HEK293T (cell line): ENCODE results near the gene NPC1L1.

Experiments
- CTCF ChIA-PET: fragments of 350-600 bp; formaldehyde crosslinking; extraction: SDS; loops from one replicate; lab custom pipeline; 2021; ENCODE audit warnings: antibody characterized with exemption, inconsistent platforms; lab: Yijun Ruan, JAX
- POLR2A ChIA-PET: fragments of 350-600 bp; formaldehyde crosslinking; extraction: SDS; loops from one replicate; lab custom pipeline; 2020; ENCODE audit warnings: antibody characterized with exemption, inconsistent platforms; lab: Yijun Ruan, JAX
- DNase-seq: peaks from one replicate; pipeline ENCODE4 v3.0.0; 2012; ENCODE audit warnings: mixed read lengths; ENCODE audit errors: extremely low spot score
- ARNT ChIP-seq: fragments of 450-650 bp; IDR thresholded peaks from 2 replicates; pipeline ENCODE4 v1.6.1; 2017; ENCODE audit warnings: mild to moderate bottlenecking
- BHLHE40 ChIP-seq: fragments of 450-650 bp; IDR thresholded peaks from 2 replicates; pipeline ENCODE4 v1.6.1; 2016; ENCODE audit warnings: mild to moderate bottlenecking, moderate library complexity, borderline replicate concordance
- CTBP1 ChIP-seq: fragments of 450-650 bp; IDR thresholded peaks from 2 replicates; pipeline ENCODE4 v1.6.1; 2016; ENCODE audit warnings: borderline replicate concordance
- ELF4 ChIP-seq: fragments of 450-650 bp; IDR thresholded peaks from 2 replicates; pipeline ENCODE4 v1.6.1; 2017; ENCODE audit warnings: antibody characterized with exemption
- FOXA1 ChIP-seq: fragments of 450-650 bp; IDR thresholded peaks from 2 replicates; pipeline ENCODE4 v1.6.1; 2016; ENCODE audit warnings: mild to moderate bottlenecking
- FOXK2 ChIP-seq: fragments of 450-650 bp; IDR thresholded peaks from 2 replicates; pipeline ENCODE4 v1.6.1; 2016; ENCODE audit warnings: mild to moderate bottlenecking
- FOXM1 ChIP-seq: fragments of 450-650 bp; IDR thresholded peaks from 2 replicates; pipeline ENCODE4 v1.6.1; 2017; ENCODE audit warnings: mild to moderate bottlenecking, borderline replicate concordance
- HDGF ChIP-seq: fragments of 450-650 bp; IDR thresholded peaks from 2 replicates; pipeline ENCODE4 v1.6.1; 2017; ENCODE audit warnings: antibody characterized with exemption, borderline replicate concordance
- L3MBTL2 ChIP-seq: fragments of 450-650 bp; conservative IDR thresholded peaks from 2 replicates; pipeline ENCODE4 v1.6.1; 2016; ENCODE audit warnings: mild to moderate bottlenecking
- LEF1 ChIP-seq: fragments of 450-650 bp; IDR thresholded peaks from 2 replicates; pipeline ENCODE4 v1.6.1; 2017; ENCODE audit warnings: mild to moderate bottlenecking, borderline replicate concordance
- NFRKB ChIP-seq: fragments of 450-650 bp; IDR thresholded peaks from 2 replicates; pipeline ENCODE4 v1.6.1; 2016; ENCODE audit warnings: mild to moderate bottlenecking, moderate library complexity
- SP1 ChIP-seq: fragments of 450-650 bp; IDR thresholded peaks from 2 replicates; pipeline ENCODE4 v1.6.1; 2017
- SUZ12 ChIP-seq: fragments of 450-650 bp; IDR thresholded peaks from 2 replicates; pipeline ENCODE4 v1.6.1; 2016; ENCODE audit warnings: mild to moderate bottlenecking
- TARDBP ChIP-seq: fragments of 450-650 bp; IDR thresholded peaks from 2 replicates; pipeline ENCODE4 v1.6.1; 2016
- ZNF384 ChIP-seq: fragments of 450-650 bp; IDR thresholded peaks from 2 replicates; pipeline ENCODE4 v1.6.1; 2016
- TF ChIP-seq, protein P1 (sequence below): fragments of 450-650 bp; IDR thresholded peaks from 2 replicates; pipeline ENCODE4 v1.6.1; 2016

NPC1L1 gene

DNA sequence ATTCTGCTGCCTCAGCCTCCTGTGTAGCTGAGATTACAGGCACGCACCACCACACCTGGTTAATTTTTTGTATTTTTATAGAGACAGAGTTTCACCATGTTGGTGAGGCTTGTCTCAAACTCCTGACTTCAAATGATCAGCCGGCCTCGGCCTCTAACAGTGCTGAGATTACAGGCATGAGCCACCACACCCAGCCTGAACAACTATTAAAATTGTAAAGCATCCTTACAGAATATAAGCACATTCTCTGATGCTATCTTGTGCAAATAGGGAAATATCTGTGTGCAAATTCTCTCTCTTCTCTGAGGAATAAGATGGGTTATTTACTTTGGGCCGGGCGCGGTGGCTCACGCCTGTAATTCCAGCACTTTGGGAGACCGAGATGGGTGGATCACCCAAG is 63.2 kb downstream of the NPC1L1 start:
- POLR2A ChIA-PET, result no interaction called here
- DNase-seq, result no peak
- TF ChIP-seq FOXM1, result no peak
- CTCF ChIA-PET, result interaction anchor here (0.6 kb wide), 1 partner anchor 12 kb away, joined by 3 read pairs; the partner anchor contains the start of gene NUDCD3

DNA sequence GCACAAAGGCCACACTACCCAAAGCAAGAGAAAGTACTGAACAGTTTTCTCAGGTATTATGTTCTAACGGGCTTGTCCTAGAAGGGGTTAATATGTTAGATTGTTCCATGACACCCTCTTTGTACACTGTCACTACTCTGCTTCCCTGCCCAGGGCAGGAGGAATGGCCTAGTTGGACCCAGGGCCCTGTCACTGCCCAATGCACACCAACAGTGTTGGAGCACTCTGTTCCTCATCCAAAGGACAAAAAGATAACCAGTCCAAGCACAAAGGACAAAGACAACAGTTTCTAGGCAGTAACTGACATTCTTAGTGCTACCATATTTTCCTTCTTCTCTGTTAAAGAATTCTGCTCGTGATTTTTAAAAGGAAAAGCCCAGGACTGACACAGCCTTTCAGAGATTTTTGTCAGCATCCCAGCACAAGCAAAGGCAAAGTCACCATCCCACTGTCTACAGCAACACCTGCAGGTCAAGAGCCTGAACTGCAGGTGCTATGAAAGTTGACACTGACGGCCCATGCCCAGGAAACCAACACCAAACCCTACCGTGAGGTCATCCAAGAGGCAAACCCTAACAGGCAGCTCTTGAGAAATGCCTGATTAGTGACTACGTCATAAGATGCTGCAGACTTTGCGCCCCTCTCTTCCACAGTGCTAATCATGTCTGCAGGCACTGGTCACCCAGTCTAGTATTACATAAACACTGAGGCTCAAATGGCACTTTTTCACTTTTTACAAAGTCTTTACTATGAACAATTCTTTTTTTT is 63.9 kb downstream of the NPC1L1 start:
- POLR2A ChIA-PET, result no interaction called here
- TF ChIP-seq, protein P1, sequence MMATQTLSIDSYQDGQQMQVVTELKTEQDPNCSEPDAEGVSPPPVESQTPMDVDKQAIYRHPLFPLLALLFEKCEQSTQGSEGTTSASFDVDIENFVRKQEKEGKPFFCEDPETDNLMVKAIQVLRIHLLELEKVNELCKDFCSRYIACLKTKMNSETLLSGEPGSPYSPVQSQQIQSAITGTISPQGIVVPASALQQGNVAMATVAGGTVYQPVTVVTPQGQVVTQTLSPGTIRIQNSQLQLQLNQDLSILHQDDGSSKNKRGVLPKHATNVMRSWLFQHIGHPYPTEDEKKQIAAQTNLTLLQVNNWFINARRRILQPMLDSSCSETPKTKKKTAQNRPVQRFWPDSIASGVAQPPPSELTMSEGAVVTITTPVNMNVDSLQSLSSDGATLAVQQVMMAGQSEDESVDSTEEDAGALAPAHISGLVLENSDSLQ, result peak; percentile 16; the same call in 1 of the 2 replicates
- no peak for TF ChIP-seq TARDBP
- DNase-seq, result peak; percentile 83
- CTCF ChIA-PET, result interaction anchor here (0.6 kb wide), 2 partner anchors 13 to 471 kb away, joined by 3 read pairs; partner anchors contain the start of gene NUDCD3

DNA sequence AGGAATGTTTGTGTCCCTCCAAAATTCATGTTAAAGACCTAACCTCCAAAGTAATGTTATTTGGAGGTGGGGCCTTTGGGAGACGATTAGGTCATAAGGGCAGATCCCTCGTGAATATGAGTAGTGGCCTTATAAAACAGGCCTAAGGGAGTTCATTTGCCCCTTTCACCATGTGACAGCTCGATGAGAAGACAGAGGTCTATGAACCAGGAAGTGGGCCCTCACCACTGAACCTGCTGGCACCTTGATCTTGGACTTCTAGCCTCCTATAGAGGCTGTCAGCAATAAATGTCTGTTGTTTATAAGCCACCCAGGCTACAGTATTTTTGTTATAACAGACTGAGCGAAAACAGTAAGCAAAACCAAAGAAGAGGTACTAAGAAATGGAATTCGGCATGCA is 64.8 kb downstream of the NPC1L1 start:
- CTCF ChIA-PET, result no interaction called here
- no peak for DNase-seq
- TF ChIP-seq TARDBP, result no peak
- TF ChIP-seq LEF1, result no peak
- no peak for TF ChIP-seq CTBP1
- TF ChIP-seq SP1, result no peak
- no peak for TF ChIP-seq ELF4
- no peak for TF ChIP-seq ARNT
- TF ChIP-seq L3MBTL2, result no peak
- TF ChIP-seq, protein P1, result no peak
- TF ChIP-seq NFRKB, result no peak
- TF ChIP-seq HDGF, result no peak
- TF ChIP-seq FOXM1, result no peak
- TF ChIP-seq ZNF384, result no peak
- TF ChIP-seq FOXA1, result no peak
- POLR2A ChIA-PET, result no interaction called here

DNA sequence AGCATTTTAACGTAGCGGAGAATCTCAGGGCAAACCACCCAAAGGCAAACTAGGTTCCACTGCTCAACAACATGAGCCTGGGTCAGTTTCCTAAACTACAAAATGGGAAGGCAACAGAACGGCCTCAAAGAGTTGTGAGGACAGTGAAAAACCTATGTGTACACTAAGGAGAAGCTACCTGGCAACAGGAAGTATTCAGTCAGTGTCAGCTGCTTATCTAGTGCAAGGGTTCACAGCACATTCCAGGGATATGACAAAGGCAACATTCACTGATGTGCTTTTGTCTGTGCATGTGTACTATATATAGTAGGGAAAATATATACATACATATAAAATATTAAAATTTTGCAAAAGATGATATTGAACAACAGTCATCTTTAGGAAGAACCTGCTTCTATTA is 67.8 kb downstream of the NPC1L1 start:
- POLR2A ChIA-PET, result no interaction called here
- CTCF ChIA-PET, result no interaction called here
- DNase-seq, result no peak
- TF ChIP-seq SUZ12, result no peak
- no peak for TF ChIP-seq NFRKB

DNA sequence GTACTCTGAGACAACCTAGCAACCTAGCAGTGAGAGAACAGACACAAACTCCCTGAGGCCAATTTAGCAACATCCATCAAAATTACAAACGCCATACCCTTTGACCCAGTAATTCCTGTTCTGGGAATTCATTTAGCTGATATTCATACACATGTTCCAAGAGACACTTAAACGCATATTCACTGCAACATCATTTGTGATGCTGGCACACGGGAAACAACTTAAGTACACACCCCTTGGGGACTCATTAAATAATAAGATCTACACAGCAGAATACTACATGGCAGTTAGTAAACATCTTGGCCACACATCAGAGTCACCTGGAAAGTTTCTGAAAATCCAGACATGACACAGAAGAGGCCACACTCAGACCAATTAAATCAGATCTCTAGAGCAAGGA is 68.3 kb downstream of the NPC1L1 start:
- DNase-seq, result no peak
- ChIA-PET POLR2A (no interaction called here), CTCF (no interaction called here)
- TF ChIP-seq ARNT (no peak), ZNF384 (no peak), FOXM1 (no peak), FOXK2 (no peak), L3MBTL2 (no peak), TARDBP (no peak), BHLHE40 (no peak), HDGF (no peak), SP1 (no peak), ELF4 (no peak), NFRKB (no peak), SUZ12 (no peak), CTBP1 (no peak), FOXA1 (no peak), LEF1 (no peak)
- TF ChIP-seq, protein P1, result no peak

DNA sequence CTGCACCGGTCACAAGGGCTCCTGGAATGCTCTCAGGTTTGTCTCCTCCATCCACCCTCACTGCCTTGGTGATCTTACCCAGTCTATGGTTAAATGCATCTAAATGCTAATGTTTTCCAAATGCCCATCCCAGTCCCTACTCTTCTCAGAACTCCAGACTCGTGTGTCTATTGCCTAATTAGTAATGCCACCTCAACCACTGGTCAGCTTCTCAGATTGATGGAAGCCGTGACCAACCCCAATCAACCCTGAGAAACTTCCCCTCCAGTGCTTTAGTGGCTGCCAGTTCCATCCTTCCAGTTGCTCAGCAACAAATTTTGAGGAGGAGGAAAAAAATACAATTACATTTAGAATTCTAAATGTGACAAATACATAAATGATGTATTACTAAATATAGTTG is 69.3 kb downstream of the NPC1L1 start:
- no peak for DNase-seq
- CTCF ChIA-PET, result no interaction called here
- POLR2A ChIA-PET, result no interaction called here
- TF ChIP-seq, protein P1, result peak; percentile 36; the same call in 1 of the 2 replicates
- TF ChIP-seq FOXM1, result no peak

DNA sequence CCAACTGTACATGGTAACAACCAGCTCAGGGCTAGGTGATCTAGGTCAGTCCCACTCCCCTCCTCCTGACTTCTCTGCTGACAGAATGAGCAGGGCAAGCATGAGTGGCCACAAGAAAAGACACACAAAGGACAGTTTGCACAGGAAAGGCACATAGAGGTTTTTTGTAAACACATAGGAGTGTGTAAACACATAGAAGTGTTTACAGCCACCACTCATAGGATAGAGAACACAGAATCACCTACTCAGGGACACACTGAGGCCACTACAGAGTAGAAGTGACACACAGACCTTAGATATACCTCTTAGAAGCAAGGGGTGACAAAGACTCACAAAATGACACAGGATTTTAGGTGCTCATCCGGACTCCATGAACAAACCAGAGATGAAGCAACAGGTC is 69.7 kb downstream of the NPC1L1 start:
- ChIA-PET POLR2A (no interaction called here), CTCF (no interaction called here)
- TF ChIP-seq CTBP1 (no peak), TARDBP (no peak), FOXA1 (no peak), LEF1 (no peak), L3MBTL2 (no peak), ZNF384 (no peak)
- TF ChIP-seq, protein P1, result no peak
- DNase-seq, result no peak
